ENCODE data around the gene OR5V1.
"Not testable (repeated sequence)": the region's sequence is repeated elsewhere in the genome, so short reads cannot be mapped to it uniquely, and the experiment has no call there.

Gene OR5V1

DNA sequence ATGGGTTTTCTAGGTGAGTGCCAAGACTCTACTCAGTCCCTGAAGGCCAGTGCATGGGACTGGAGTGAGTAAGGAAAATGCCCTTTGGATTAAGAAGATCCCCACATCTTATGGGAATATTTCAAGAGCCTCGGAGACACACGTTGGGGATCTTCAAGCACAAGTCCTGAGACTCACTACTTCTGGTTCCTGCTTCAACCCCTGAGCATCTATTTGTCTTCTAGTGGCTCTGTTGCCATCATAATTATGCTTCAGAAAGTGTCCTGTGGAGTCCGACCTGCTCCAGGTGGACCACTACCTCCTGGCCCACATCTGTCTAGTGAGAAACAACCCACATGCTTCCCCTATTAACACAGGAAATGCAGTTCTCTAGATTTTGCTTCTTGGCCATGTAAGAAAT is at the start of gene OR5V1:
OR5V1 (minus strand) TSS at position 101 of the 400 bp plus-strand sequence. CDS start 12,670 bp downstream, outside the sequence.
- no peak for DNase-seq

DNA sequence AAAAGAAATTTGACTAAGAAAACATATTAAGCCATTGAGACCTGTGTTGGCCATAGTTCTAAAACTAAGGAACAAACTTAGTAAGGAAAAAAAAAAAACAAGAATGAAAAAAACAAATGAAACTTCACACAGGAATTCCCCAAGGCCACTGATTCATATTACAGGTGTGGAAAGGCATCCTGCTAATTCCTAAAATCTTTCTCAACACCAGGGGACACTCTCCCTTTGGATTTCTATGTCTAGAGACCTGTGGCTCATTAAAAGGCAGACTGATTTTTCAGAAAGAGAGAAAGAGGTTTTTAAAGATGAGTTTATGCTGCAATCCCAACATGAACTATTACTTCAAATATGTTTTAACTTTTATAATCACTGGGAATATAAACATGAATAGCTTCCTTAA is 45.9 kb upstream of the OR5V1 start, which contains the start of gene OR12D1:
OR12D1 (plus strand) TSS at position 341 of the 400 bp plus-strand sequence.
- DNase-seq = no peak

DNA sequence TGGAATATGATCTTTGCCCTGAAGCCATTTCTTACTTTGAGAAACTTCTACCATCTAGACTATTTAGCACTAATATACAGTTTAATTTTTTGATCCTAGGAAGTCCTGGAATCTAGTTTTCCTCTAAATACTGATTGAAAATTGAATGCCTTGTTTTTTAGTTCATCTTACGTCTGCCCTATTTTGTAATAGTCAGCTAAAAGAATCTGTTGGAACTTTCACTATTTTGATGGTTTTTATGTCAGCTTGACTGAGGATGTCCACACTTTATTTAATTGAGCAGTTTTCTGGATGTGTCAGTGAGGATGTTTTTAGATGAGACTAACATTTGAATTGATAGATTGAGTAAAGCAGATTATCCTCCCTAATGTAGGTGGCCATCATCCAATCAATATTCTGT is 35.1 kb upstream of the OR5V1 start:
- DNase-seq = no peak

DNA sequence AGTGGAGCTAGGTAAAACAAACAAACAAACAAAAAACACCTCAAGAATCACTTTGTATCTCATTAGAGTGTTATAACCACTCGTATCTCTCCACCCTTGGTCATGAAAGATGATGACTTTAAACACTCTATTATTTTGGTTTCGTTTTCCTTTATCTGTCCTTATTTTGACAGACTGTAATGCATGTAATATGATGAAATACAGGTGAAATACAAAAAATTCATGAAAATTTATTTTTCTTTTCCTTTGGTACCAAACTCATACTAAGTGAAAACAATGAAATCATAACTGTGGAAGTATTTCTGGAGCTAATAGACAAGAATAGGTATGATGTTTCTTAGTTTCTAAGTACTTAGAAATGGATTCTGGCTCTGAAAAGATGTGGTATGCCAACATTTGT is 30.9 kb upstream of the OR5V1 start:
- DNase-seq = no peak

DNA sequence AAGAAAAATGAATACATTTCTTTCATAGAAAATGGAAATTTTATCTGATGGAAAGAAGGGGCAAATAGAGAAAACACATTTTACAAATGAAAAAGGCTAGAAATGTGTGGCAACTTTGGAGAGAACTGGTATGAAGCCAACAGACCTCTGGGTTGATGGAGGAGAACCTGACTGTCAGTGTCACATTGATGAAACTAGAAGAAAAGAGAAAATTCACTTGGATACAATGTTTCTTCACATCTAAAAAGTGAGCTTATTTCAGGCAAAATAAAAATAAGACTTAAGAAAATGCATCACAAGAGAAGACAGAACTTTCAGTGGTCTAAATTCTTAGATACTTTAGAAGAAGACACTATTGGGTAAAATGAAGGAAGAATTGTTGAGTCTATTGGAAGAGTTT is 26.7 kb upstream of the OR5V1 start, which contains the start of gene OR12D2:
OR12D2 (plus strand) TSS at position 301 of the 400 bp plus-strand sequence. CDS start 1,069 bp downstream, outside the sequence.
- DNase-seq = no peak

DNA sequence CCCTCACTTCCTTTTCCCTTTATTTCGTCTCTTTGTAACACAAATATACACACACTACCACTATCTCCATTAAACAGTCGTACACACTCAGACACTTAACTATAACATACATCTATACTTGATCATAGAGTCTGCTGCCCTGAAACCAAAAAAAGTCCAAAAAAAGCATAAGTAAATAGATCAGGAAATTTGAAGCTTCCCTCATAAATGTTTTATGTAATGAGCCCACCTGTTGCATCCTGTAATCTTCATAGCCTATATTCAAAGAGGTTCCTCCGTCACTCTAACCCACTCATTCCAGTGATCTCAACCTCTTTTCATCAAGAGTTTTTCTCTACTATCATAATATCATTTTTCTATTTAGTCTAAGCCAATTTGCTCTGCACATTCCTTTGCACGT is 19.9 kb upstream of the OR5V1 start:
- DNase-seq = no peak

DNA sequence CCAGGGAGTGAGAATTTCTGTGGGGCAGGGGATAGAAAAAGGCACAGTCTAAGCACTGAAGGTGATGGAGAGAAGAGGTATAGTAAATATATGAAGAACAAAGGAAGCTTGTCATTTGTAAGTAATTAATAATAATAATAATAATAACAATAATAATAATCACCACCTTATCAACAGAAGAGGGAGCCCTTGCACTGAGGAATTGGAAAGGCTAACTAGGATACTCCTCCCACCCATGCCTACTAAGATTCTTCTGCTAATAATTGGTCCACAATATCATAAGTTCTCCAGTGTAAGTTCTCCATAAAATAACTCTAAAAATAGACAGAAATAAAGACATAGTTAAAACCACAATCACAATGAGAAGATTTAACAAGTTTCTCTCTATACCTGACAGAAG is 7.3 kb upstream of the OR5V1 start:
- DNase-seq = no peak

DNA sequence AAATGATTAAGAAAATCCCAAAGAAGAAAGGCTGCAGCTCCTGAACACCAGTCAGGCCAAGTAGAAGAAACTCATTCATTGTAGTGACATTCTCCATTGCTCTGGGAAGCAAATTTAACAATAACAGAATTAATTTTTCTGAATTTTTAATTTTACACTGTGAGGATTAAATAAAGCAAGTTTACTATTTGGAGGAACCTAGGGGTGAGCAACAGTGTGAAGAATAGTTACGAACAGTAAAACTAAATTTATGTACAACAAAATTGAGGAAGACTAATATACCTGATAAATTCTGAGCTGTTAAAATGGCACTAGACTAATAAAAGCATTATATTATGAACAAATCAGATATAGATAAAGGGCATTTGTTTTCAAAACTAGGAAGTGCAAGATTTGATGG is 6.5 kb upstream of the OR5V1 start, which contains the start of gene OR12D3:
OR12D3 (minus strand) TSS at position 101 of the 400 bp plus-strand sequence; CDS start at position 97, 4 bp downstream.
- no peak for DNase-seq

DNA sequence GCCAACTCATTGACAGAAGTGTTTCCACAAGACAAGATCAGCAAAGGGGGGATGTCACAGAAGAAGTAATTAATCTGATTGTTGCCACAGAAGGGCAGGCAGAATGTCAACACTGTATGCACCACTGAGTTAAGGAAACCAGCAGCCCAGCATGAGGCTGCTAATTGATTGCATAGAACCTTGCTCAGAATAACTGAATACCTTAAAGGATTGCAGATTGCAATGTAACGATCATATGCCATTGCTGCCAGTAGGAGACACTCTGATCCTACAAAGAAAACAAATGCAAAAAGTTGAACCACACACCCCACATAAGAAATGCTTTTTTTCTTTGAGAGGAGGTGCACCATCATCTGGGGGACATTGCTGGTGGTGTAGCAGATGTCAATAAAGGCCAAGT is 13.1 kb downstream of the OR5V1 start:
- no peak for DNase-seq

DNA sequence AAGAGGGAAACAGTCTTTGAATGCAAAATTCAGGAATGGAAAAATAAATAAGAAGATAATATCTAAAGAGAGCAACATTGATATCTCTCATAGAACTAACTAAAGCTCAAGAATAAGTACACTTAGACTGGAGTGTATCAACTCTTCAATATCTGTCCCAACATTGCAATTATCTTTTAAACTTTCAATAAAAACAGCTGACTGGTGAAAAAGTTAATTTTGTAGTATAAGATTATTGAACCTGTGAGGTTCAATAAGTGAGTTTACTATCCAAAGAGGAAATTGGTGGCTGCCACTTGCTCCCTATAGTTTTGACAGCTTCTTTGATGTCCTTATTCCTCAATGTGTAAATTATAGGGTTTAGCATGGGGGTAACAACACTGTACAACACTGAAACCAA is 13.7 kb downstream of the OR5V1 start:
- DNase-seq = no peak

DNA sequence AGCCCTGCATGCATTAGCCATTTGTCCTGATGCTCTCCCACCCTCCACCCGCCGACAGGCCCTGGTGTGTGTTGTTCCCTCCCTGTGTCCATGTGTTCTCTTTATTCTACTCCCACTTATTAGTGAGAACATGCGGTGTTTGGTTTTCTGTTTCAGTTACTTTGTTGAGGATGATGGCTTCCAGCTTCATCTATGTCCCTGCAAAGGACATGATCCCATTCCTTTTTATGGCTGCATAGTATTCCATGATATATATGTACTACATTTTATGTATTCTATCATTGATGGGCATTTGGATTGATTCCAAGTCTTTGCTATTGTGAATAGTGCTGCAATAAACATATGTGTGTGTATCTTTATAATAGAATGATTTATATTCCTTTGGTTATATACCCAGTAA is 19.3 kb downstream of the OR5V1 start:
- not testable (repeated sequence) for DNase-seq

DNA sequence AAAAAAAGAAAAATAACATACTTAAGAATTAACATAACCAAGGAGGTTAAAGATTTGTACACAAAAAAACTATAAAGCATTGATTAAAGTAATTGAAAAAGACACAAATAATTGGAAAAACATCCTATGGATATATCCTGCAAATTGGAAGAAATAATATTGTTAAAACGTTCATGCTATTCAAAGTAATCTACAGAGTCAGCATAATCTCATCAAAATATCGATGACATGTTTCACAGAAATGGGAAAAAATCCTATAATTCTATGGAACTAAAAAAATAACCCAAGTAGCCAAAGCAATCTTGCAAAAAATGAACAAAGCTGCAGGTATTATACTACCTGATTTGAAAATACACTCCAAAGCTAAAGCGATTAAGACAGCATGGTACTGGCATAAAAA is 23.3 kb downstream of the OR5V1 start:
- no peak for DNase-seq

DNA sequence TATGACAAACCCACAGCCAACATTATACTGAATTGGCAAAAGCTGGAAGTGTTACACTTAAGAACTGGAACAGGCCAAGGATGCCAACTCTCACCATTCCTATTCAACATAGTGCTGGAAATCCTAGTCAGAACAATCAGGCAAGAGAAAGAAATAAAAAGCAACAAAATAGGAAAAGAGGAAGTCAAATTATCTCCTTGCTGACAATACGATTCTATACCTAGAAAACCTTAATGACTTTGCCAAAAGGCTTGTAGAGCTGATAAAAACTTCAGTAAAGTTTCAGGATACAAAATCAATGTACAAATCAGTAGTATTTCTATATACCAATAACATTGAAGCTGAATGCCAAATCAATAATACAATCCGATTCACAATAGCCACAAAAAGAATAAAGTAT is 32.4 kb downstream of the OR5V1 start:
- no peak for DNase-seq

DNA sequence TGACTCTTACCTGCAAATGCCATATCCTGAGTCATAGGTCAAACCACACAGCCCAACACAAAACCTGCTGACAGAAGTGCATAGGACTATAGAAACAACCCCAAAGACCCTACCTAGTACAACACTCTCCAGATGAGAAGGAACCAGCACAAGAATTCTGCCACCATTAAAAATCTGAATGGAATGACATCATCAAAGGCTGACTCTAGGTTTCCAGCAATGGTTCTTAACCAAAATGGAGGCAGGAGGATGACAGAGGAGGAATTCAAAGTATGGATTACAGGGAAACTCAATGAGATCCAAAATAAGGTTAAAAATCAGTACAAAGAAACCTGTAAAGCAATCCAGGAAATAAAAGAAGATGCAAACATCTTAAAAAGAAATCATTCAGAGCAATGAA is 36.0 kb downstream of the OR5V1 start:
- no peak for DNase-seq

DNA sequence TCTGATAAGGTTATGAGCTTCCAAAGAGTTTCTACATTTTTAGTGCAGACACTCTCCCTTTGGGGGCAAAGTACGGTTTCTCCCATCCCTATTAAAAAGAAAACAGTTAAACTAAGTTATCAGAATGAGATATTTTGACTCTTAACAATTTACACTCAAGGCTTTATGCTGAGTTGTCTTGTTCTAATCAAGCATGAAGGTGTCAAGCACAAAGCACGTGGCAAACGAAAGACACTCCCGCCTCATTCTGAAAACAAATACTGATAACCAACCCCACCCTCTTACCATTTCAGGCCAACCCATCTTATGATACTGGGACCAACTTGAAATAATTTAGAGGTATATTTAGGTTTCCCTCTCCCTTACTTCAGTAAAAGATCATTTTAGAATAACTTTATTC is 42.9 kb downstream of the OR5V1 start:
- DNase-seq = no peak

DNA sequence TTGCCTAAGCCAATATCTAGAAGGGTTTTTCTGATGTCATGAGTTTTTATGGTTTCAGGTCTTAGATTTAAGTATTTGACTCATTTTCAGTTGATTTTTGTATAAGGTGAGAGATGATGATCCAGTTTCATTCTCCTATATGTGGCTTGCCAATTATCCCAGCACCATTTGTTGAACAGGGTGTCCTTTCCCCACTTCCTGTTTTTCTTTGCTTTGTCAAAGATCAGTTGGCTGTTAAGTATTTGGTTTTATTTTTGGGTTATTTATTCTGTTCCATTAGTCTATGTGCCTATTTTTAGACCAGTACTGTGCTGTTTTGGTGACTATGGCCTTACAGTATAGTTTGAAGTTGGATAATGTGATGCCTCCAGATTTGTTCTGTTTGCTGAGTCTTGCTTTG is 45.3 kb downstream of the OR5V1 start:
- DNase-seq = not testable (repeated sequence)

DNA sequence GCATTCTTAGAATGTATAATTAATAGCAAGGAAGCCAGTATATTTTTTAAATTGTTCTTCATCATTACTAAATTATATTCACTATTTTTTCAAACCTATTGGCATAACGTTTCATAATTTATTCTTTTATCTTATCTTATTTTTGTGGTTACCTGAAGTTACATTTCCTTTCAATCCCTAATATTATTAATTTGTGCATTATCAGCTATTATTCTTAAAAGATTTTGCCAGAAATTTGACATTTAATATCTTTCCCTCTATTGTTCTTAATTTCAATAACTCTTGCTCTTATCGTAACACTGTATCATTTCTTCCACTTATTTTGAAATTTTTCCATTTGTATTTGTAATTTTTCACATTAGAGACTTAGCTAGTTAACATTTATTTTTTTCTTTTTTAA is 48.7 kb downstream of the OR5V1 start:
- no peak for DNase-seq

Data from NCI-H226 (cell line).